ENCODE data around the gene GPANK1.
A peak's percentile ranks its signal among the peaks of the same experiment; 100 is the strongest.
"Not testable (repeated sequence)": the region's sequence is repeated elsewhere in the genome, so short reads cannot be mapped to it uniquely, and the experiment has no call there.

Gene GPANK1

GRCh38 chr6:31664790-31665500 lies at the start of gene GPANK1:
TSS of gene GPANK1 (minus strand) at chr6:31664997. CDS start at chr6:31664478, 519 bp downstream.
- FAIRE-seq, result peak; percentile 94

GRCh38 chr6:31713991-31714684 lies 49.3 kb upstream of the GPANK1 start:
- no peak for FAIRE-seq

DNA sequence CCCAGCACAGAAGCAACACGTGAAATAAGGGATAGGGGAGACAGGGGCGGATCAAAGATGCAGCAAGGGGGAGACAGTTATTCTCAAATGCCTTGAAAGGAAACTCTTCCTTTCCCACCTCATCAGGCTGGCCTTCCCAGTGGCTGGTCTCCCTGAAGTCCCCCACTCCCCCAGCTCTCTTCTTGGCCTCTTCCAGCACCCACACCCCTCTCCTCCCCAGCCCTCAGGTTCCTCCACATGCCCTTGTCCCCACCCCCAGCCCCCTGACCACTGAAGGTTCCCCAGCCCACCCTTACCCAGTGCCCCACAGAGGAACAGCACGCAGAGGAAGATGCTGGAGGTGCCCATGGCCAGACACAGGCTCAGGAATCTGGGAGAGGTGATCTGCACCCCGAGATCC lies 48.7 kb upstream of the GPANK1 start:
- FAIRE-seq, result no peak

DNA sequence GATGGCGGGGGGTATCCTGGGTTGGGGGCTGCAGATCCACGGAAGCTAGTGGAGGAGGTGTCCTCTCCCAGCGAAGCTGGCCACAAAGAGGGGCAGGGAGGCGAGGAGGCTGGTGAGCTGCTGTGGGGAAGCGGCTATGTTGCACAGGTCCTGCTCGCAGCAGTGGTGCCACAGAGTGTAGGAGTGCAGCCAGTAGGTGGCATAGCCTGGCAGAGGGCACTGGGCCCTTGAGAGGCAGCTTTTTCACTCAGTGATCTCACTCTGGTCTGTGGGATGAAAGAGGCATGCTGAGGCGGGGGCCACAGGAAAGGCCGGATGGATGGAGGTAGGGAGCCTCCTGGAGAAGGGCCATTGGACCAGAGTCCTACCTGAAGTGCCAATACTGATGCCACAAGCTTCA lies 47.5 kb upstream of the GPANK1 start:
- no peak for FAIRE-seq

GRCh38 chr6:31711233-31711632 lies 46.4 kb upstream of the GPANK1 start:
- no peak for FAIRE-seq

DNA sequence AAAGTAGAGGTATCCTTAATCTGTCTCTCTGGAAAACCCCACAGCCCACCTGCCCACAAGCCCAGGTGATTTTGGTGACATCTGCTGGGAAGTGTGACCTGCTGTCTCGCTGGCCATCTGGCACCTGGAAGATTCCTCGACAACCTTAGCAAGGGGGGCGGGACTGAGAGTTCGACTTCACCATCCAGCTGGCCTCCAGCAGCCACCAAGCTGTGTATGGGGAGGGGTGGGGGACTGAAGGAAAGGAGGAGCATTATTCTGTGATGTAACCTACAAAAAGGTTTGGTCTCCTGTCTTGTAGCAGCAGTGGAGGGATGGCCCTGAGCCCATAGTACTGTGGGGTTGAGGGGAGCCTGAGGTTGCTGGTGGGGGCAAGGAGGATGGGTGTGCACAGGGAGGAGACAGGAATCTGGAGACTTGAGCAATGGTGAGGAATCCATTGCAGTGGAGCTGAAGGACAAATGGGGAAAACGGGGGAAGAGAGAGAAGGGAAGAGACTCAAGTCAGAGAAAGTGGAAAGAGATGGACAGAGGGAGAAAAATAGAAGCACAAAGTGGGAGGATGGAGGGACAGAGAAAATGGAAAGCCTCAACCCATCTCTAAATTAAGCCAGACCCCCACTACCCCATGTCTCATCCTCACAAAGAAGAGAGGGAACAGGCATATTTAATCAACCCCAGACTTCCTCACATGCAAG lies 45.9 kb upstream of the GPANK1 start:
- FAIRE-seq, result no peak

- not testable (repeated sequence) for FAIRE-seq
Observed at GRCh38 chr6:31709157-31709556, 44.4 kb upstream of the GPANK1 start.

- no peak for FAIRE-seq
Observed at GRCh38 chr6:31708224-31708623, 43.4 kb upstream of the GPANK1 start.

- FAIRE-seq, result no peak
Observed at GRCh38 chr6:31707701-31708100, 42.9 kb upstream of the GPANK1 start.

DNA sequence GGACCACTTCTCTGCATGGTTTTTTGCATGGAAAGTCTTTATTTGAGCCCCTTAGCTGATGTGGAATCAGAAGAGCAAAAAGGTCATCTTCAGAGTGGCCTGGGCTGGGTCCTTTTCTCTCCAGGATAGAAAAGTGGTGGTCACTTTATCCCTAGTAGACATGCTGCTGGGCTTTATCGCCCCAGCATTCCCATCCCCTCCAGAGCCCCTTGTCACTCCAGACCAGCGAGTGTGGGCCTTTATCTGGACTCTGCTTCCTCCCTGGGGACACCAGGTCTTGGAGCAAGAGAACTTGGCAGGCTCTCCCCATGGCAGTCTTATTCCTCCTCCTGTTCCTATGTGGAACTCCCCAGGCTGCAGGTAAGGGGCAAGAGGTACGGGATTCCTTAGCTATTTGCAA lies 41.8 kb upstream of the GPANK1 start, which contains the start of gene LY6G6F:
LY6G6F (plus strand) TSS at position 268 of the 400 bp plus-strand sequence; CDS start at position 309, 41 bp downstream.
- no peak for FAIRE-seq

DNA sequence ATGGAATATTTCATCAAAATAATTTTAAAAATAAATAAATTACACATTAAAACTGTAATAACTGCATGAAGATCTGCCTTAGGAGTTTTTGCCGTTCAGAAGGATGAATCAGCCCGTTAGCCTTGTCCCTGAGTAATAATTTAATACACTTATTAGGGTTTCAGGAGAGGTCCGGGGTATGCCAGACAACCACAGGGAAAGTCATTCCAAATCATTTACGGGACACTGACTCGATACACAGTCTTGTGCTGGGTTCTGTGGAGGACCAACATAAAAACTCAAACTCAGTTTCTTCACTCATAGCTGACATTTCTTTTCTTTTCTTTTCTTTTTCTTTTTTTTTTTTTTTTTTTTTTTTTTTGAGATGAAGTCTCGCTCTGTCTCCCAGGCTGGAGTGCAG lies 41.1 kb upstream of the GPANK1 start:
- no peak for FAIRE-seq

DNA sequence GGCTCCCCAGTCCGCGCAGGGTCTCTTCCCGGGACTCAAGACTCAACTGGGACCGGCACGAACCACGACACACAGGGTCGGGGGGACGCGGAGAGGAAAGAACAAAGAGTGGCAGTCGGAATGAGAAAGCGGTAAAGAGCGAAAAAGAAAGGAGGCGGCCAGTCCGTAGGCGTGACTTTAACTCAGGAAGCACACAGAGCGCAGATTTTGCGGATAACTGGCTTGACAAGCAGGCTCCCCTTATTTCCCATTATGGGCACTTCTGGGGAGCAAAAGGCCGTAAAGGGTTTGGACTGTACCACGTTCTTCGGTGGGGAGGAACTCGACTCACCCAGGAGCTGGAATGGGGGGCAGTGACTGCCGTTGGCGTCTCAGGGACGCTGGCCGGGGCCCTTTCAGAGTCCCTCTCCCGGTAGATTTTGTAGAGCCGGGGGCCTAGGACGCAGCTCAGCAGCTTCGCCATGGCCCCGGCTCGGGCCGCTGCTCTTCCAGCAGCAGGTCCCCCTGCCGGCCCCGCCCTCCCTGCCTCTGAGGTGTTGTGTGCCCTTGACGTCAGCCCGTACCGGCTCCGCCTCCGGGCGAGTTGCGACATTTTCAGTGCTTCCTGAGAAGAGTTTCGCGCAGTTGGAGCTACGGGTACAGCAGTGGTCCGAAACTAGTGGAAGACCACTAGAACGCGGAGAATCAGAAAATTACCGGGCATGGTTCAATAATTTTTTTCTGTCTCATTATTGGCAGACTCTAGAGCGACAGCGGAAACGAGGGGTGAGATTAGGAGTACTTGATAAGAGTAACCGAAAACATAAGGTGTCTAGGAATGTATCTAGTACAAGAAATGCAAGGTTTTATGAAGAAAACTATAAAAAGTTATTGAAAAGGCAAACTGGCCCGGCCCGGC lies 38.3 kb upstream of the GPANK1 start, which contains the start of gene ABHD16A:
ABHD16A (minus strand) TSS at position 506 of the 898 bp plus-strand sequence; CDS start at position 463, 43 bp downstream.
- peak; percentile 97 for FAIRE-seq

GRCh38 chr6:31702405-31702818 lies 37.6 kb upstream of the GPANK1 start:
- FAIRE-seq, result no peak

GRCh38 chr6:31701666-31702404 lies 37.0 kb upstream of the GPANK1 start:
- no peak for FAIRE-seq

DNA sequence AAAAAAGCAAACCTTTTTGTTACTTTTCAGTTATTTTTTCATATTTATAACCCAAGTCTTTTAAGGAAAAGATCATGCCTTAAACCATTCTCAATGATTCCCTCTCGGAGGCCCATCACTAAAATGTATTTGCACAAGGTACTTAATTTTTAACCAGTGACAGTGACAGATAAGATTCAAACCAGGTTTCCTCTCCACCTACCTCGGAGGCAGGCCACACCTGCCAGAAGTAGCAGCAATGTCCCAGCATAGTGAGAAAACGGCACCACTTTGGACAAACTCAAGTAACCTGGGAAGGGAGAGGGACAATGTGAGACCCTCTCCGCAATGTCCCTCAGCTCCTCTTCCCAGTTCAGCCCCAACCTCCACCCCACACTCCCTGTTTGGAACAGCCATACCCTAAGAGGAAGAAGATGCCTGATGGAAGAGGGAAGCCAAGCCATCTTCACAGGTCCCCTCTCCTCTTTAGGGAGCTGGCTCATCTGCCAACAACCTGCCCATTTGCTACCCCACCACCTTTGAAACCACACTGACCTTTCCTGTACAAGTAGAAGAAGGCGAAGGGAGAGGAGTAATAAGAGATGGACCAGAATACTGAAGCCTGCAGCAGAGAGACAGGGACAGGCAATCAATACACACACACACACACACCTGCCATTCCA lies 36.1 kb upstream of the GPANK1 start:
- no peak for FAIRE-seq

DNA sequence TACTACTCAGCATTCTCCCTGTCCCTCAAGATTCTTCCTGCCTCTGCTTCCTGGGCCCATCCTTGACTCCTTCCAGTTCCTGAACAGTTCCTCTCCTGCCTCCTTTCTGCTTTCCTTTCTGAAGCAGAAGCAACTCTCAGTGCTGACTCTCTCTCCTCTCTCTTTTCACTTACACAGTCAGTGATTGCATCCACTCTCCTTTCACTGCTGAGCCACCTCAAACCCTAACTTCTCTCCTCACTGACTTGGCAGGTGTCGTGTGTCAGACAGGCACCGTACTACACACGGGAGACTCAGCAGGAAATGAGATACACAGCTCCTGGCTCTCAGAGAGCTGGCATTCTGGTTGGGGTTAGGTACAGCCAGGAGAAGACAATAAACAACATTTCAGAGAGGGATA lies 32.8 kb upstream of the GPANK1 start:
- FAIRE-seq, result no peak

- no peak for FAIRE-seq
Observed at GRCh38 chr6:31693535-31693934, 28.7 kb upstream of the GPANK1 start.

DNA sequence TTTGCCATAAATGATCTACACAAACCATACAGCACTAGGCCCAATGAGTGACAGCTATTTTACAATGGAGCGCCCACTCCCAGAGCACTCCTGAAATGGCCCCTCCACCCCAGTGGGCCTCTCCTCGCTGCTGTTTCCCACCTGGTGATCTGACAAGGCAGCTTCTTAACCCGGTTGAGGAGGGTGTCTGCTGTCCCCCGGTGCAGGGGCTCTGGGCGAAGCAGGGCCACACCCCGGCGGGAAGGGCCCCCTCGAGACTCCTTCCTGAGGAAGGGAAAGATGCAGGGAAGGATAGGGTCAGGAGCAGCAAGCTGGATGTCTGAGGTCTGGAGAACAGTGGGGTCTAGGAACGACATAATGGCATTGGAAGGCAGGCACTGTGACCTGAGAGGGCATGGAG lies 28.1 kb upstream of the GPANK1 start:
- FAIRE-seq, result no peak

DNA sequence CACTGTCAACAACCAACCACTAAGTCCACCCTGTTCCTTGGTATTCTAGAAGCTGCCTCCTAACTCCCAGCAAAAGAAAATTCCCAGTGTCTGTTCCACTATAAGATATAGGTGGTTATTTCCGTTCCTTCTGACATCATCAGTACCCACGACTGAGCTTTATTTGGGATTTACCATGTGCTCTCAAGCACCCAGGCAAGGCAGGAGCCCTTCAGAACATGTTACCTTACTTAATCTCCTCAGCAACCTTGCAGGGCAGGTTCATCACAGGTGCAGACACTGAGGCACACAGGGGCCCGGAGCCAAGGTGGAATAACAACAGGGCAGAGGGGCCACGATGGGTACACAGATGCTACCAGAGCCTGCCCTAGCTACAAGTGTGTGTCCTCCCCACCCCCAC lies 27.6 kb upstream of the GPANK1 start:
- no peak for FAIRE-seq

- FAIRE-seq, result no peak
Observed at GRCh38 chr6:31691564-31692108, 26.8 kb upstream of the GPANK1 start.

GRCh38 chr6:31691078-31691463 lies 26.3 kb upstream of the GPANK1 start:
- FAIRE-seq, result no peak
